Measurements from ENCODE around the gene TAOK1.
A peak's percentile ranks its signal among the peaks of the same experiment; 100 is the strongest.

TAOK1 gene

DNA sequence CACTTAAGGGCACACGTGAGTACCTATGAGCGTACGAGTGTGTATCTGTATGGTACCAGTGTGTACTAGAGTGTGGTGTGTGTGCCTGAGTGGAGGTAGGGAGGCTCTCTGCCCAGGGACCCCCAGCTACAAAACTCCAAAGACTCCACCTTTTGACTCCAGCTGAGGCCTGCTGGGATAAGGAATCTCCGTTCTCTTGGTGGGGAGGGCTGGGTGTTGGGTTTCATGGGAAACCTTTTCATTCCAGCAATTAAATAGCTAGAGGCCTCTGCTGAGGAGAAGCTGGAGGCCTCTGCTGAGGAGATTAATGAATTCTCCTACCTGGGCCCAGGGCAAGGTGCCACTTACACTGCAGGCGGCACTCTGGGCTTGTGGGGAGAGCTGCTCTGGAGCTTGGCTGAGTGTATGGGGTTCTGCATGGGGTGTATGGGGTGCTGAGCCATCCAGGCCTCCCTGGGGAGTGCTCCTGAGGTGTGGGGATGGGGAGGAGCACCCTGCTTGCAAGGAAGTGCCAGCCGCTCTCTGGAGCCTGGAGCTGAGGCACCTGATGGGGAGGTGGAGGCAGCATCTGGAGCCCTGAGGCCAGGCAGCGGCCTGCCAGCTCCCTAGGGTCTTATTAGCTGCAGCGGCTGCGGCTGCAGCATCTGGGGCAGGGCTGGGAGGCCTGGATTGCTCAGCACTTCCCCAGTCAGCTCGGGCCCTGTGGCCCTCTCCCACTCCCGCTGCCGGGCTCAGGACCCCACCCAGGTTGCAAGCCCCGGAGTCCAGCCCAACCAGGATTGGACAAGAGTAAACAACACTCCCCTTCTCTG lies 207.4 kb downstream of the TAOK1 start:
- Histone ChIP-seq H3K9ac (ENCODE audit: low read depth, low read length) (peak overlapping the region; percentile 22; the same call in 1 of the 2 replicates), H3K4me1 (ENCODE audit: insufficient read depth, low read length) (peaks cover 10% of the 10 kb centered on the region), H3K36me3 (ENCODE audit: insufficient read depth, low read length) (no peaks in the 10 kb centered on the region), H3K9me3 (ENCODE audit: control insufficient read depth, insufficient read depth, low read length) (no peaks in the 10 kb centered on the region)

Measured in ES-I3 (cell line).